Smooth muscle cell (in vitro differentiated cells): ENCODE data around the gene MSH2. TPM values are rescaled to one million over a fixed set of nuclear protein-coding genes. Genes with fewer than 3 reads are reported as not detected.

Source experiments
- DNase-seq: peaks from one replicate; lab custom pipeline; 2025; ENCODE audit not compliant: unreplicated experiment; lab: John Stamatoyannopoulos, UW
- H2AFZ ChIP-seq: fragments of 200-600 bp; sonication (generic); 2 replicates; pipeline ENCODE4 v1.6.0; 2016; ENCODE audit warnings: antibody characterized with exemption, low read depth, mild to moderate bottlenecking
- H3F3A ChIP-seq: fragments of 200-600 bp; sonication (generic); 2 replicates; pipeline ENCODE4 v1.6.0; 2017; ENCODE audit warnings: antibody characterized with exemption, low read depth
- H3K27ac ChIP-seq: fragments of 200-600 bp; sonication (generic); 2 replicates; pipeline ENCODE4 v1.5.1; 2016; ENCODE audit warnings: low read depth, mild to moderate bottlenecking
- H3K27me3 ChIP-seq: fragments of 200-600 bp; sonication (generic); 2 replicates; pipeline ENCODE4 v1.6.1; 2016; ENCODE audit warnings: low read depth, mild to moderate bottlenecking
- H3K36me3 ChIP-seq: fragments of 200-600 bp; sonication (generic); 2 replicates; pipeline ENCODE4 v1.5.1; 2016; ENCODE audit warnings: low read depth
- H3K4me1 ChIP-seq: fragments of 200-600 bp; sonication (generic); 2 replicates; pipeline ENCODE4 v1.5.1; 2016; ENCODE audit warnings: low read depth
- H3K4me2 ChIP-seq: fragments of 200-600 bp; sonication (generic); 2 replicates; pipeline ENCODE4 v1.6.0; 2016; ENCODE audit warnings: mild to moderate bottlenecking
- H3K4me3 ChIP-seq: fragments of 200-600 bp; sonication (generic); 2 replicates; pipeline ENCODE4 v1.5.1; 2016; ENCODE audit warnings: mild to moderate bottlenecking
- H3K79me2 ChIP-seq: fragments of 200-600 bp; sonication (generic); 2 replicates; pipeline ENCODE4 v1.6.0; 2016; ENCODE audit warnings: low read depth, mild to moderate bottlenecking
- H3K9ac ChIP-seq: fragments of 200-600 bp; sonication (generic); 2 replicates; pipeline ENCODE4 v1.6.0; 2016; ENCODE audit warnings: low read depth
- H3K9me3 ChIP-seq: fragments of 200-600 bp; sonication (generic); replicated peaks from 2 replicates; pipeline ENCODE4 v1.5.1; 2016; ENCODE audit warnings: low read depth
- H4K20me1 ChIP-seq: fragments of 200-600 bp; sonication (generic); 2 replicates; pipeline ENCODE4 v1.6.0; 2016; ENCODE audit warnings: low read depth
- CTCF ChIP-seq: fragments of 200-600 bp; sonication (generic); IDR thresholded peaks from 2 replicates; pipeline ENCODE4 v1.5.1; 2017; ENCODE audit warnings: borderline replicate concordance, mild to moderate bottlenecking, antibody characterized with exemption; ENCODE audit not compliant: insufficient read depth, poor library complexity, severe bottlenecking
- WGBS: methylation state at CpG from one replicate; pipeline ENCODE4 v1.1.7; 2016; ENCODE audit warnings: low lambda C conversion rate; 5-methylcytosine and 5-hydroxymethylcytosine counted together
- polyA plus RNA-seq: library from polyadenylated mRNA; unstranded; fragments of >200 nt; fragmentation: Nextera tagmentation; extraction: Ambion mirVana; gene quantifications from 2 replicates; pipeline ENCODE4 v1.2.1, GENCODE V29; 2016
- total RNA-seq: library from RNA; depleted of rRNA; stranded (reverse); fragments of >200 nt; gene quantifications from 2 replicates; pipeline ENCODE4 v1.2.3, GENCODE V29; 2014

The MSH2 gene
- total and polyA plus RNA-seq, 2 experiments from 2014 or later: 21.3 to 35.6 TPM

- no peaks in the 10 kb centered on the region for H3K79me2 ChIP-seq
- H3K9ac ChIP-seq: no peak overlapping the region
- TF ChIP-seq CTCF: no peak
- peaks cover 7% of the 10 kb centered on the region for H3K4me1 ChIP-seq
- no peaks in the 10 kb centered on the region for H3K9me3 ChIP-seq
- H3F3A ChIP-seq: peaks cover 19% of the 10 kb centered on the region
- no peak for DNase-seq
- H3K4me2 ChIP-seq: peak overlapping the region; percentile 28
- H3K4me3 ChIP-seq: no peak overlapping the region
- H4K20me1 ChIP-seq: no peaks in the 10 kb centered on the region
- H3K27ac ChIP-seq: peak overlapping the region; percentile 76
- peaks cover 4% of the 10 kb centered on the region for H3K36me3 ChIP-seq
- WGBS: 62% methylated on average over 1 of the region's 1 CpG
- no peak overlapping the region for H2AFZ ChIP-seq
- H3K27me3 ChIP-seq: no peaks in the 10 kb centered on the region
Measured at GRCh38 chr2:47487498-47487875, 84.5 kb downstream of the MSH2 start.

GRCh38 chr2:47488870-47489584, 86.1 kb downstream of the MSH2 start:
- no peak for DNase-seq
- Histone ChIP-seq H4K20me1 (no peaks in the 10 kb centered on the region), H3K9ac (no peak overlapping the region), H3K4me2 (no peak overlapping the region), H3K79me2 (no peaks in the 10 kb centered on the region), H3K27me3 (no peaks in the 10 kb centered on the region), H3K4me1 (peaks cover 7% of the 10 kb centered on the region), H3K4me3 (no peak overlapping the region), H3F3A (peaks cover 19% of the 10 kb centered on the region), H3K9me3 (no peaks in the 10 kb centered on the region), H3K27ac (no peak overlapping the region), H3K36me3 (no peaks in the 10 kb centered on the region), H2AFZ (no peak overlapping the region)
- 60% methylated on average over 9 of the region's 9 CpGs for WGBS
- TF ChIP-seq CTCF: no peak

GRCh38 chr2:47490406-47490805, 87.5 kb downstream of the MSH2 start:
- Histone ChIP-seq H3K79me2 (no peaks in the 10 kb centered on the region), H3K9ac (no peak overlapping the region), H4K20me1 (no peaks in the 10 kb centered on the region), H3K9me3 (no peaks in the 10 kb centered on the region), H3K4me3 (no peak overlapping the region), H2AFZ (no peak overlapping the region), H3K4me2 (no peak overlapping the region), H3K27me3 (no peaks in the 10 kb centered on the region), H3K4me1 (peaks cover 7% of the 10 kb centered on the region), H3K27ac (no peak overlapping the region), H3F3A (peaks cover 19% of the 10 kb centered on the region), H3K36me3 (no peaks in the 10 kb centered on the region)
- 84% methylated on average over 6 of the region's 6 CpGs for WGBS
- DNase-seq: no peak
- TF ChIP-seq CTCF: no peak
